AG09309 (cell line): Measurements from ENCODE around the gene CHST2.

Experiments used
- DNase-seq: peaks from one replicate; pipeline ENCODE4 v3.0.0-alpha.2; 2010; ENCODE audit warnings: low read depth
- H3K4me3 ChIP-seq: 2 replicates; pipeline ENCODE4 v1.5.1; 2011; ENCODE audit warnings: mild to moderate bottlenecking, low read depth, low read length, moderate library complexity; ENCODE audit not compliant: control insufficient read depth
- TF ChIP-seq, protein P1 (sequence below): IDR thresholded peaks from 2 replicates; pipeline ENCODE4 v1.5.1; 2011; ENCODE audit warnings: mild to moderate bottlenecking, low read depth, low read length, inconsistent platforms; ENCODE audit not compliant: insufficient read depth, control insufficient read depth; ENCODE audit errors: missing control alignments

The CHST2 gene

DNA sequence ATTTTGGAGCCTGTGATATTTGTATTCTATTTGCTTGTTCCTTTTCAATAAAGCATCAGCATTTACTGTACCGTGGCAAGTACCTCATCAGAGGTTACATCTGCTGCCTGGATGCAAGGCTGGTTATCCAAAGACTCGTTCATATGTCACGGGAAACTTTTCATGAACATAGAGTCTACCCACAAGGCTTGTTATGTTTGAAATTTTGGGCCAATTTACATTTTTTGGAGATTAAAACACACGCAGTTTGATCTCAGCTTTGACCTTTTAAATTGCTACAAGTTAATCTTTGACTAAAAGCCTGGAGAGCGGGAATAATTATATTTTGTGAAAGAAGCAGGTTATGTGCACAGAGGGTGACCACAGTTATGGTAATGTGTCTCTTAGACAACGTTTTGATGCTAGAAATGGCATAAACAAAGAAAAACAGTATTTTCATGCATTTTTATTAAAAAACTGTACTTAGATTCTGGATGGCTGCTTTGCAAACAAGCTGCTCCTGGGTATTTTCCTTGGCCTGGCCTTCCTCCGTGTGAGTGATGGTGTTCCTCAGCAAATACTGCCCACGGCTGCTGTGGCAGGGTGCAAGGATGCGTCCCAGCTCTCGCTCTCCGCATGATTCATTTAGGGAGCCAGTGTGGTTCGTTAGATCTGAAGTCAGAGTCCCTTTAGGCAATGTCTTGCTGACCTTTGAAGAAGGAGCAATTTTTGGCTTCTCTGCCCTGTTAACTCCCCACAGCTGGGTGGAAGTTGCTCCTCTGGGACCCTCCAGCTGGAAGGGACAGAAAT lies 27.1 kb downstream of the CHST2 start:
- no peak overlapping the region for H3K4me3 ChIP-seq
- no peak for DNase-seq

DNA sequence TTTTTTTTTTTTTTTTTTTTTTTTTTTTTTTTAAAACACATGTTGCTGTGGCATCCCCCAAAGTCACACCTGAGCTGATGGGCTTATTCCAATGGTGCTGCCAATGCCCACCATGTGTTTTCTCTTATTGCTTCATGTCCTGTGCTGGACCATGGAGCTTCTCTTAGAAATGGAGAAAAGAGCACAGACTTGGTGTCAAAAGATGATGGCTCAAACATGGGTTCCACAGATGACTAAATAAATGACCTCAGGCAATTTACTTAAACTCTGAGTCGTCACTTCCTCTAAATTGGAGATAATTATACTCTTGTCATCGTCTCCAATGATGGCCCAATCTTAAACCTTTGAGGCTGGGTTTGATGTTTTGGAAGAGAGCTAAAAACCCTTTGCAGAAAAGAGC lies 28.1 kb downstream of the CHST2 start:
- no peak for DNase-seq
- H3K4me3 ChIP-seq, result no peak overlapping the region
- TF ChIP-seq, protein P1, sequence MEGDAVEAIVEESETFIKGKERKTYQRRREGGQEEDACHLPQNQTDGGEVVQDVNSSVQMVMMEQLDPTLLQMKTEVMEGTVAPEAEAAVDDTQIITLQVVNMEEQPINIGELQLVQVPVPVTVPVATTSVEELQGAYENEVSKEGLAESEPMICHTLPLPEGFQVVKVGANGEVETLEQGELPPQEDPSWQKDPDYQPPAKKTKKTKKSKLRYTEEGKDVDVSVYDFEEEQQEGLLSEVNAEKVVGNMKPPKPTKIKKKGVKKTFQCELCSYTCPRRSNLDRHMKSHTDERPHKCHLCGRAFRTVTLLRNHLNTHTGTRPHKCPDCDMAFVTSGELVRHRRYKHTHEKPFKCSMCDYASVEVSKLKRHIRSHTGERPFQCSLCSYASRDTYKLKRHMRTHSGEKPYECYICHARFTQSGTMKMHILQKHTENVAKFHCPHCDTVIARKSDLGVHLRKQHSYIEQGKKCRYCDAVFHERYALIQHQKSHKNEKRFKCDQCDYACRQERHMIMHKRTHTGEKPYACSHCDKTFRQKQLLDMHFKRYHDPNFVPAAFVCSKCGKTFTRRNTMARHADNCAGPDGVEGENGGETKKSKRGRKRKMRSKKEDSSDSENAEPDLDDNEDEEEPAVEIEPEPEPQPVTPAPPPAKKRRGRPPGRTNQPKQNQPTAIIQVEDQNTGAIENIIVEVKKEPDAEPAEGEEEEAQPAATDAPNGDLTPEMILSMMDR, result no peak

More for the DNA sequence above, 27.1 kb downstream of the CHST2 start:
- TF ChIP-seq, protein P1, result no peak

DNA sequence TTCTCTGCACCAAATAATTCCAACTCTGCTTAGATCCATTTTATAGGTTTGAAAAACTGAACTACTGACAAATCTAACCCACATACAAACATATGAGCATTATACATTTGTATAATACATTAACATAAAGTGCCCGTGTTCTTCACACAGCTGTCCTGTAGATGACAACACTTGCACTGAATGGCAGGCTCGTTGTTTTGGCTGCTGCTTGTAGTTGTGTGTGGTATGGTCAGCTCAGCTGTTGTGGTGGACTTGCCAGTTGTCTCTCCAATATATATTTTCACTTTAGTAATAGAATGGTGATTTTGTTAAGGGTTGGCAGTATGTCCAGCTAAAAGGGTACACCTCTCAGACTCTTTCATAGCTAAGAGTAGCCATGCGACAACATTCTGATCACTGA lies 30.5 kb downstream of the CHST2 start:
- no peak overlapping the region for H3K4me3 ChIP-seq
- DNase-seq, result no peak
- TF ChIP-seq, protein P1, result no peak

DNA sequence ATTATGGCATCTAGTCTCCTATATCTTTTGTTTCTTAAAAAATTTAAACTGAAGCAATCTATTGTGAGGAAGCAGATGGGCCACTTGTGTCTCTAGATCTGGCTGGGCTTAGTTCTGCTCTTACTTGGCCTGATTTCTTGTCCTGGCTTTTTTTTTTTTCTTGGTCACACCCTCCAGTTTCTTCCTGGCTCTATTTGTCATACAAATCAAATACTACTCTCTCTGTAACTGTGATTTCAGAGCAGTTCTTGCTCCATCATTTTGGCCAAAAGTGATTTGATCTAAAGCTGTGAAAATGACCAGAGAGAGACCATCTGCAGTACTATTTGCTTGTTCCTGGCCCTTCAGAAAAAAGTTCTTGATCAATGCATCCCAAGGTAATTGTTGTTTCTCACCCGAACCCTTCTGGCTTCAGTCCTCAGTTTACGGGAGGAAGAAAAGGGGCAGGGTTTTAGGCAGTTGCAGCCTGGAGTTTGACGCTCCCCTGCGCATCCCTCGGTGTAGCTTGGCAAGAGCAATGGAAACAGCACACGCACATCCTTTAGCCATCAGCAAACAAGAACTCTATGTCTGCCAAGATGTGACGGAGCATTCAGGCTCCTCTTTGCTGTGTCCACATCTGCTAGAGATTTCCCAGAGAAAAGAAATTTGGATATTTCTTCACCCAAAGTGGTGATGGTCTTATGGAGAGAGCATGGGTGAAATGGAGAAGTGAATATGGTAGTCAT lies 31.6 kb downstream of the CHST2 start:
- DNase-seq, result no peak
- no peak overlapping the region for H3K4me3 ChIP-seq
- TF ChIP-seq, protein P1, result no peak

DNA sequence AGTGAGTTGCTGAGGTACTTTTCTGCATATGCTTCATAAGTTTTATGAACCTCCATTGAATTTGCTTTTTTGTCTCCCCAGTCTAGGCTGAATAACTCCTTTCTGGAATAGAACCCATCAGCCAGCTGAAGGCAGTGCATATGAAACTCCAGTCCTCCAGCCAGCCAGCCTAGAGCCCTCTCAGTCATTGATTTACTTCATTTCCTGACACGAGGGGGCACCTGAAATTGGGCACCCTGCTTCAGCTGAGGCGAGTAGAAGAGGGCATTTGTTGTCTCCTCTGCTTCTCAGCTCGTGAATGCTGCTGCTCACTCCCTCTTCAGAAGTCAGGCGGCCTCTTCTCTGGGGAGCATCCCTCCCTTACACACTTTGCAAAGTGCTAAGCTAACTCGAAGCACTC lies 32.5 kb downstream of the CHST2 start:
- H3K4me3 ChIP-seq, result no peak overlapping the region
- no peak for DNase-seq
- TF ChIP-seq, protein P1, result no peak

DNA sequence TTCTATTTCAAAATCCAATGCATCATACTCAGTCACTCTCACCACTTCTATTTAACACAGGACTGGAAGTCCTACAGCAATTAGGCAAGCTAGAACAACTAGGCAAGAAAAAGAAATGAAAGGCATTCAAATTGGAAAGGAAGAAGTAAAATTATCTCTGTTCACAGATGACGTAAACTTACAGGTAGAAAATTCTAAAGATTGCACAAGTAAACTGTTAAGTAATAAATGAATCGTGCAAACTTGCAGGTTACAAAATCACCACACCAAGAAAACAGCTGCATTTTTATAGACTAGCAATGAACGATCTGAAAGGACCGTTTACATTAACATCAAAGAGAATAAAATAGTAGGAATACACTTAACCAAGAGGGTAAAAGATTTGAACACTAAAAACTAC lies 36.2 kb downstream of the CHST2 start:
- no peak overlapping the region for H3K4me3 ChIP-seq

More for the DNA sequence above, 36.2 kb downstream of the CHST2 start:
- DNase-seq, result no peak
- TF ChIP-seq, protein P1, result no peak
